Stimulated activated CD4-positive, alpha-beta T cell treated with anti-CD3 and anti-CD28 coated beads, Interleukin-12 subunit alpha, Interleukin-12 subunit beta, amount 100 ng/mL, for 48 hours (primary cell): ENCODE results near the gene CHRDL1.

Experiments
- DNase-seq, 3 donors: peaks; one replicate each; pipeline ENCODE4 v3.0.0-alpha.2; 2020; ENCODE audit warnings: low read depth in 2 of 3, low spot score in 1 of 3

CHRDL1 gene

GRCh38 chrX:110745288-110745687 lies 50.3 kb downstream of the CHRDL1 start:
- DNase-seq = no peak

GRCh38 chrX:110743679-110744340 lies 51.8 kb downstream of the CHRDL1 start:
- DNase-seq = peak in 1 of 3 donors; percentile 0

- no peak for DNase-seq
Measured at GRCh38 chrX:110741213-110741796, 54.3 kb downstream of the CHRDL1 start.

- no peak for DNase-seq
Measured at GRCh38 chrX:110734894-110735541, 60.6 kb downstream of the CHRDL1 start.

GRCh38 chrX:110734271-110734670 lies 61.3 kb downstream of the CHRDL1 start:
- DNase-seq = no peak

- no peak for DNase-seq
Measured at GRCh38 chrX:110733166-110733565, 62.5 kb downstream of the CHRDL1 start.

GRCh38 chrX:110732266-110732665 lies 63.4 kb downstream of the CHRDL1 start:
- no peak for DNase-seq

- DNase-seq = no peak
Measured at GRCh38 chrX:110723844-110724243, 71.8 kb downstream of the CHRDL1 start.

GRCh38 chrX:110722135-110722534 lies 73.5 kb downstream of the CHRDL1 start:
- DNase-seq = no peak

GRCh38 chrX:110713666-110714065 lies 82.0 kb downstream of the CHRDL1 start:
- no peak for DNase-seq

GRCh38 chrX:110706446-110706845 lies 89.2 kb downstream of the CHRDL1 start:
- DNase-seq = no peak

- DNase-seq = no peak
Measured at GRCh38 chrX:110703641-110704040, 92.0 kb downstream of the CHRDL1 start.

- no peak for DNase-seq
Measured at GRCh38 chrX:110699109-110699508, 96.5 kb downstream of the CHRDL1 start.

GRCh38 chrX:110698696-110699095 lies 96.9 kb downstream of the CHRDL1 start:
- no peak for DNase-seq

- DNase-seq = no peak
Measured at GRCh38 chrX:110692866-110693265, 102.8 kb downstream of the CHRDL1 start.

GRCh38 chrX:110691446-110691845 lies 104.2 kb downstream of the CHRDL1 start:
- DNase-seq = no peak

- DNase-seq = no peak
Measured at GRCh38 chrX:110684653-110685052, 111.0 kb downstream of the CHRDL1 start.

- no peak for DNase-seq
Measured at GRCh38 chrX:110683925-110684324, 111.7 kb downstream of the CHRDL1 start.

- no peak for DNase-seq
Measured at GRCh38 chrX:110678591-110678990, 117.0 kb downstream of the CHRDL1 start.

GRCh38 chrX:110675886-110676285 lies 119.7 kb downstream of the CHRDL1 start:
- no peak for DNase-seq

GRCh38 chrX:110671068-110671803 lies 124.4 kb downstream of the CHRDL1 start:
- no peak for DNase-seq

GRCh38 chrX:110669572-110669971 lies 126.0 kb downstream of the CHRDL1 start:
- no peak for DNase-seq
